Tibial nerve (tissue), 4 donors: ENCODE results near the gene PDGFB. TPM values are rescaled to one million over a fixed set of nuclear protein-coding genes. Genes with fewer than 3 reads are reported as not detected.

Experiments
- DNase-seq, 2 donors: peaks; one replicate each; pipeline ENCODE4 v3.0.0-alpha.2; 2019; ENCODE audit warnings: low spot score in 2 of 2
- H3K27ac ChIP-seq, 4 donors: fragments of 200-600 bp; sonication (generic) in 3 of 4; one replicate each; pipeline ENCODE4 v1.5.1; 2017 to 2019; ENCODE audit warnings: mild to moderate bottlenecking in 1 of 4
- H3K27me3 ChIP-seq, 2 donors: fragments of 200-600 bp; sonication (generic) in 1 of 2; one replicate each; pipeline versions ENCODE4 v1.5.1 to v1.6.0; 2017 to 2019
- H3K36me3 ChIP-seq, 3 donors: fragments of 200-600 bp; sonication (generic); one replicate each; pipeline ENCODE4 v1.5.1; 2018 to 2019
- H3K4me1 ChIP-seq, 4 donors: fragments of 200-600 bp; sonication (generic) in 3 of 4; one replicate each; pipeline ENCODE4 v1.5.1; 2017 to 2019
- H3K4me3 ChIP-seq, 4 donors: fragments of 200-600 bp; sonication (generic) in 3 of 4; one replicate each; pipeline ENCODE4 v1.5.1; 2017 to 2019; ENCODE audit warnings: mild to moderate bottlenecking in 1 of 4, moderate library complexity in 1 of 4
- H3K9me3 ChIP-seq, 4 donors: fragments of 200-600 bp; sonication (generic) in 3 of 4; one replicate each; pipeline ENCODE4 v1.5.1; 2017 to 2019
- CTCF ChIP-seq, 5 experiments: fragments of 200-600 bp in 3 of 5; fragments of 450-650 bp in 2 of 5; sonication (generic) in 3 of 5; IDR thresholded peaks; one replicate each; pipeline ENCODE4 v1.5.1; 2016 to 2019; ENCODE audit warnings: antibody characterized with exemption in 5 of 5, mild to moderate bottlenecking in 3 of 5, moderate library complexity in 2 of 5
- EP300 ChIP-seq, 2 donors: sonication (generic); formaldehyde crosslinking; IDR thresholded peaks; one replicate each; pipeline ENCODE4 v1.6.1; 2017; ENCODE audit warnings: antibody characterized with exemption in 2 of 2, mild to moderate bottlenecking in 1 of 2
- POLR2A ChIP-seq, 2 donors: fragments of 450-650 bp; IDR thresholded peaks; one replicate each; pipeline ENCODE4 v1.6.1; 2017; ENCODE audit warnings: antibody characterized with exemption in 2 of 2, mild to moderate bottlenecking in 2 of 2, moderate library complexity in 2 of 2
- WGBS, 2 donors: methylation state at CpG; one replicate each; pipeline ENCODE4 v1.1.5; 2018; 5-methylcytosine and 5-hydroxymethylcytosine counted together
- total RNA-seq, 4 donors: library from RNA; depleted of rRNA; stranded (reverse); fragments of >200 nt; gene quantifications; one replicate each; pipeline ENCODE4 v1.1.0, GENCODE V29; 2016

The PDGFB gene
- total RNA-seq, 4 donors from 2014 or later, result 7.5 to 22.2 (median 10.2) TPM

- Histone ChIP-seq H3K4me1 (peaks cover 0 to 27% (median 3%) of the 10 kb centered on the region in 4 donors), H3K36me3 (no peaks in the 10 kb centered on the region), H3K27ac (peak overlapping the region; percentile 5 to 81 (median 49)), H3K27me3 (no peaks in the 10 kb centered on the region), H3K4me3 (no peak overlapping the region), H3K9me3 (peaks cover 0 to 10% (median 0%) of the 10 kb centered on the region in 4 donors)
- WGBS, 2 donors, result 69 to 71% methylated on average over 21 to 23 of the region's 23 CpGs
- no peak for DNase-seq
- TF ChIP-seq CTCF (IDR thresholded peaks at IDR 0.05) (no peak), EP300 (IDR thresholded peaks at IDR 0.05) (peak in 1 of 2 donors; percentile 5)
Observed at GRCh38 chr22:39184586-39185577, 59.9 kb downstream of the PDGFB start.

- no peak for DNase-seq
- H3K36me3 ChIP-seq, result no peaks in the 10 kb centered on the region
- 60 to 69% methylated on average over 13 of the region's 13 CpGs for WGBS, 2 donors
- TF ChIP-seq EP300 (IDR thresholded peaks at IDR 0.05) (no peak), CTCF (IDR thresholded peaks at IDR 0.05) (no peak), POLR2A (IDR thresholded peaks at IDR 0.05) (no peak)
- peak overlapping the region in 3 of 4 donors; percentile 6 to 81 (median 25) for H3K27ac ChIP-seq
- H3K4me1 ChIP-seq, result peaks cover 0 to 35% (median 3%) of the 10 kb centered on the region in 4 donors
- peaks cover 0 to 10% (median 0%) of the 10 kb centered on the region in 4 donors for H3K9me3 ChIP-seq
- no peak overlapping the region for H3K4me3 ChIP-seq
- H3K27me3 ChIP-seq, result no peaks in the 10 kb centered on the region
Observed at GRCh38 chr22:39183991-39184585, 60.7 kb downstream of the PDGFB start.

GRCh38 chr22:39182478-39183030 is 62.2 kb downstream of the PDGFB start:
- peaks cover 0 to 10% (median 0%) of the 10 kb centered on the region in 4 donors for H3K9me3 ChIP-seq

GRCh38 chr22:39181778-39182177 is 63.0 kb downstream of the PDGFB start:
- 87 to 100% methylated on average over 4 to 5 of the region's 5 CpGs for WGBS, 2 donors
- Histone ChIP-seq H3K27ac (no peak overlapping the region), H3K4me1 (peaks cover 0 to 57% (median 6%) of the 10 kb centered on the region in 4 donors), H3K36me3 (no peaks in the 10 kb centered on the region), H3K27me3 (no peaks in the 10 kb centered on the region), H3K4me3 (no peak overlapping the region), H3K9me3 (peaks cover 0 to 10% (median 0%) of the 10 kb centered on the region in 4 donors)
- no peak for TF ChIP-seq CTCF (IDR thresholded peaks at IDR 0.05)
- DNase-seq, result no peak

More at GRCh38 chr22:39182478-39183030, 62.2 kb downstream of the PDGFB start:
- WGBS, 2 donors, result 91 to 94% methylated on average over 5 to 6 of the region's 6 CpGs
- no peaks in the 10 kb centered on the region for H3K27me3 ChIP-seq
- DNase-seq, result no peak
- no peak overlapping the region for H3K4me3 ChIP-seq
- H3K4me1 ChIP-seq, result peaks cover 0 to 49% (median 3%) of the 10 kb centered on the region in 4 donors
- TF ChIP-seq EP300 (IDR thresholded peaks at IDR 0.05), result no peak
- no peak for TF ChIP-seq CTCF (IDR thresholded peaks at IDR 0.05)
- TF ChIP-seq POLR2A (IDR thresholded peaks at IDR 0.05), result no peak
- H3K36me3 ChIP-seq, result no peaks in the 10 kb centered on the region
- no peak overlapping the region for H3K27ac ChIP-seq
